Erythroblast (primary cell): ENCODE results near the gene HLA-C.

Experiments
- GATA1 ChIP-seq: IDR thresholded peaks from 2 replicates; pipeline ENCODE4 v1.6.1; 2011; ENCODE audit warnings: low read depth, mild to moderate bottlenecking, control low read depth, low read length, moderate library complexity
- POLR2A ChIP-seq: IDR thresholded peaks from 2 replicates; pipeline ENCODE4 v1.6.1; 2011; ENCODE audit warnings: mild to moderate bottlenecking, low read length

- TF ChIP-seq POLR2A (no peak), GATA1 (no peak)
These were observed 32.0 kb downstream of the HLA-C start for GRCh38 chr6:31239854-31240253.
